ENCODE measurements around the gene SLC35G3.
"Not testable (repeated sequence)": the region's sequence is repeated elsewhere in the genome, so short reads cannot be mapped to it uniquely, and the experiment has no call there.

Gene SLC35G3

DNA sequence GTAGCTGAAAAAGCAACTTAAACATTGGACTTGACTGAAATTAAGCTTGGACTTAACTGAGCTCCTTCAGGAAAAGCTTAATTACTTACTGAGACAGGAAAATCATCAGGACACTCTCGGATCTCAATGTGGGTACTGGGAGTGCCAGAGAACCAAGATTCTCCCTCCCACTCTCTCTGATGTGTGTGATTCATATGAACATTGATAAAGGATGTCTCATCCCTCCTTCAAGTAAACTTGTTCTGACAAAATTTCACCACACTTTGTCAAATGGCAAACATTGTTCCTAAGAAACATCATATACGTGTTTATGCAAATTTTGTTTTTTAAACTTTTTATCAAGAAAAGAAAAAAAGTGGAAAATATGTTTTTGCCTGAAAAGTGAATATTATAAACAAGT is 44.6 kb upstream of the SLC35G3 start:
- TF ChIP-seq, protein P1, sequence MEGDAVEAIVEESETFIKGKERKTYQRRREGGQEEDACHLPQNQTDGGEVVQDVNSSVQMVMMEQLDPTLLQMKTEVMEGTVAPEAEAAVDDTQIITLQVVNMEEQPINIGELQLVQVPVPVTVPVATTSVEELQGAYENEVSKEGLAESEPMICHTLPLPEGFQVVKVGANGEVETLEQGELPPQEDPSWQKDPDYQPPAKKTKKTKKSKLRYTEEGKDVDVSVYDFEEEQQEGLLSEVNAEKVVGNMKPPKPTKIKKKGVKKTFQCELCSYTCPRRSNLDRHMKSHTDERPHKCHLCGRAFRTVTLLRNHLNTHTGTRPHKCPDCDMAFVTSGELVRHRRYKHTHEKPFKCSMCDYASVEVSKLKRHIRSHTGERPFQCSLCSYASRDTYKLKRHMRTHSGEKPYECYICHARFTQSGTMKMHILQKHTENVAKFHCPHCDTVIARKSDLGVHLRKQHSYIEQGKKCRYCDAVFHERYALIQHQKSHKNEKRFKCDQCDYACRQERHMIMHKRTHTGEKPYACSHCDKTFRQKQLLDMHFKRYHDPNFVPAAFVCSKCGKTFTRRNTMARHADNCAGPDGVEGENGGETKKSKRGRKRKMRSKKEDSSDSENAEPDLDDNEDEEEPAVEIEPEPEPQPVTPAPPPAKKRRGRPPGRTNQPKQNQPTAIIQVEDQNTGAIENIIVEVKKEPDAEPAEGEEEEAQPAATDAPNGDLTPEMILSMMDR (IDR thresholded peaks at IDR 0.05; ENCODE audit: low read depth, low read length): no peak

DNA sequence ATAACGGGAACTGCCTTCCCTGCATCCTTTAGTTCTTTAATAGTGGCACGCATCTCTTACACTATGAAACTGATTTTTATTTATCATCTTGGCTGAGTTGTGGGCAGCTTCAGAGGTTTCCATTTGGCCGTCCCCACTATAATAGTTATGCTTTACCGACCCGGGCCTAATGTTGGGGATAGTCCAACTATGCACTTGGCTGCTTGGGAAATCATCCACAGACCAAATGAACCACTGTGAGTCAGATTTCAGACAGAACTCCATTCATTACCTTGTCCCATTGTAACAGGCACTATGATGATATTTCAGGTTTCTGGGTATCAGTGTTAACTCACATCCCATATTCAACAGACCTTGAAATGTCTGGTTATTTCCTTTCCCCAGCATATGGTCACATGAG is 42.6 kb upstream of the SLC35G3 start:
- TF ChIP-seq, protein P1 (IDR thresholded peaks at IDR 0.05; ENCODE audit: low read depth, low read length): no peak
- H3K4me3 ChIP-seq (ENCODE audit: low read depth, low read length): no peak overlapping the region

More for the DNA sequence above, 44.6 kb upstream of the SLC35G3 start:
- no peak overlapping the region for H3K4me3 ChIP-seq (ENCODE audit: low read depth, low read length)

DNA sequence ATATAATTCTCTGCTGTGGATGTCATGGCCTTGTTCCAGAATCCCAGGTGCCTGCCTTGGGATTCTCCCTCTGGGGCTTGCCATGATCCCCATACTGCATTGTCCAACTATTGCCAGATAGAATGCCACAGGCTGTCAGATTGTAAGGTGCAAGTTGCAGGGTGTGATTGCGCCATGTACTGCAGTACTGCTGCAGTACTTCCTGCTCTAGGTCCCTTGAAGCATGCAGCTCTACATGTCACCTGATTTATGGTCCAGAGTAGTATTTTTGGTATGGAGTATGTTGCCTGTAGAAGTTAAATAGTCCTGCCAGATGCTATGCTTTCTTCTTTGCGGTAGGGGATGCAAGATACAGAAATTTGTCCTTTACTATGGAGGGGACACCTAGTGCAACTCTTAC is 41.7 kb upstream of the SLC35G3 start:
- no peak overlapping the region for H3K4me3 ChIP-seq (ENCODE audit: low read depth, low read length)
- TF ChIP-seq, protein P1 (IDR thresholded peaks at IDR 0.05; ENCODE audit: low read depth, low read length): no peak

DNA sequence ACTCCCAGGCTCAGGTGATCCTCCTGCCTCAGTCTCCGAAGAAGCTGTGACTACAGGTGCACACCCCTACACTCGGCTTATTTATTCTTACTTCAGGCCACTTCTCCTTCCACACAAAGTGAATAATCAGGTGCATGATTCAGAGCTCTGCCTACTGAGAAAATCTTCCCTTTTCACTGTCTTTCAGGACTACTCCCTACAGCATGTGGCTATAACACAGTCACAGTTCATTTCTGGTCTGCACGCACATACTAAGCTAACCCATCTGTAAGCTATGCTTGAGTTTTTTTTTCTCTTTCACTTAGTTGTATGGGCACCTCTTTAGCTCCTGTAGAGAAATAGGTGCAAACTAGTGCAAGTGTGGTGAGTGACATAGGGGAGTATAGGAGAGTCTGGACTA is 41.1 kb upstream of the SLC35G3 start:
- TF ChIP-seq, protein P1 (IDR thresholded peaks at IDR 0.05; ENCODE audit: low read depth, low read length): no peak
- no peak overlapping the region for H3K4me3 ChIP-seq (ENCODE audit: low read depth, low read length)

DNA sequence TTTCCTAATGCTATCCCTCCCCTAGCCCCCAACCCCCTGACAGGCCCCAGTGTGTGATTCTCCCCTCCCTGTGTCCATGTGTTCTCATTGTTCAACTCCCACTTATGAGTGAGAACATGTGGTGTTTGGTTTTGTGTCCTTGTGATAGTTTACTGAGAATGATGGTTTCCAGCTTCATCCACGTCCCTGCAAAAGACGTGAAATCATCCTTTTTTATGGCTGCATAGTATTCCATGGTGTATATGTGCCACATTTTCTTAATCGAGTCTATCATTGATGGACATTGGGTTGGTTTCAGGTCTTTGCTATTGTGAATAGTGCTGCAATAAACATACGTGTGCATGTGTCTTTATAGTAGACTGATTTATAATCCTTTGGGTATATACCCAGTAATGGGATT is 40.1 kb upstream of the SLC35G3 start:
- H3K4me3 ChIP-seq (ENCODE audit: low read depth, low read length): not testable (repeated sequence)

DNA sequence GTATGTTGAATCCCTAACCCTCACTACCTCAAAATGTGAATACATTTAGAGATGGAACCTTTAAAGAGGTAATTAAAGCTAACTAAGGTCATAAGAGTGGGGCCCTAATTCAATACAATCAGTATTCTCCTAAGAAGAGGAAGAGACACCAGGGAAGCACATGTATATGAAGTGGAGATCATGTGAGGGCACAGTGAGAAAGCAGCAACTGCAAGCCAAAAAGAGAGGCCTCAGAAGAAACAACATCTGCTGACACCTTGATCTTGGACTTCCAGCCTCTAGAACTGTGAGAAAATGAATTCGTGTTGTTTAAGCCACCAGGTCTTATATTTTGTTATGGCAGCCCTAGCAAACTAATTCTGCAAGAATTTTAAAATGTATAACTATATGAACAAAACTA is 35.4 kb upstream of the SLC35G3 start:
- no peak overlapping the region for H3K4me3 ChIP-seq (ENCODE audit: low read depth, low read length)
- TF ChIP-seq, protein P1 (IDR thresholded peaks at IDR 0.05; ENCODE audit: low read depth, low read length): no peak

DNA sequence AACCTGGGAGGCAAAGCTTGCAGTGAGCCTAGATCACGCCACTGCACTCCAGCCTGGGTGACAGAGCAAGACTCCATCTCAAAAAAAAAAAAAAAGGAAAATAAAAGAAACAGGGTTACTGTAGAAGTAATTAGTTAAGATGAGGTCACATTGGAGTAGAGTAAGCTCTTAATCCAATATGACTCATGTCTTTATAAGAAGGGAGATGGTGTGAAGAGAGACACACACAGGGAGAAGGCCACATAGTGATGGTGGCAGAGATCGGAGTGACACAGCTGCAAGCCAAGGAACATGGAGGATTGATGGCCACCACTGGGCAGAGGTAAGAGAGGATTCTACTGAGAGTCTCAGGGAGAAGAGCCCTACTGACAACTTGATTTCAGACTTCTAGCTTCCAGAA is 33.4 kb upstream of the SLC35G3 start:
- TF ChIP-seq, protein P1 (IDR thresholded peaks at IDR 0.05; ENCODE audit: low read depth, low read length): no peak
- H3K4me3 ChIP-seq (ENCODE audit: low read depth, low read length): no peak overlapping the region

DNA sequence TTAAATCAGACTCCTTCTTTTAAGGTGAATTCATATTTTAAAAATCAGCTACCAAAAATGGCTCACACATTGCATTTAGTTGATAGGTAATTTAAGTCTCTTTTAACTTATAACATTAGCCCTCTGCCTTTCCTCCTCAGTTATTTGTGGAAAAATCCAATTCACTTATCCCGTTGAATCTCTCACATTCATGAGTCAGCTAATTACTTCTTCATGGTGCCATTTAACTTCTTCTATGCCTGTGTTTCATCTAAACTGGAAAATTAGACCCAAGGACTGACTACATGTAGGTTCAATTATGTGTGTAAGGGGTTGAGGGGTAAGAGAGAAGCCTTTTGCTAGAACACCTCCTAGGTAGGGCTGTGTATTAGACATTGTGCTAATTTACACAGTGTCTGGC is 30.2 kb upstream of the SLC35G3 start:
- TF ChIP-seq, protein P1 (IDR thresholded peaks at IDR 0.05; ENCODE audit: low read depth, low read length): no peak
- H3K4me3 ChIP-seq (ENCODE audit: low read depth, low read length): no peak overlapping the region

All from WI38 (cell line).